Peyer's patch (tissue), 4 donors: ENCODE measurements around the gene MYOCD. TPM values are rescaled to one million over a fixed set of nuclear protein-coding genes. Genes with fewer than 3 reads are reported as not detected.
"Not testable (repeated sequence)": the region's sequence is repeated elsewhere in the genome, so short reads cannot be mapped to it uniquely, and the experiment has no call there.

Source experiments
- DNase-seq, 3 donors: peaks; one replicate each; pipeline ENCODE4 v3.0.0-alpha.2; 2017 to 2019
- H3K27ac ChIP-seq, 4 donors: fragments of 200-600 bp; sonication (generic); one replicate each; pipeline ENCODE4 v1.5.1; 2016 to 2019
- H3K27me3 ChIP-seq, 2 donors: fragments of 200-600 bp; sonication (generic); one replicate each; pipeline ENCODE4 v1.5.1; 2019
- H3K36me3 ChIP-seq, 3 donors: fragments of 200-600 bp; sonication (generic); one replicate each; pipeline ENCODE4 v1.5.1; 2016 to 2019
- H3K4me1 ChIP-seq, 4 donors: fragments of 200-600 bp; sonication (generic); one replicate each; pipeline ENCODE4 v1.5.1; 2016 to 2019
- H3K4me3 ChIP-seq, 4 donors: fragments of 200-600 bp; sonication (generic); 1 replicate in 3 of 4; 2 replicates in 1 of 4; pipeline ENCODE4 v1.5.1; 2016 to 2019; ENCODE audit warnings: mild to moderate bottlenecking in 1 of 4
- H3K9me3 ChIP-seq, 4 donors: fragments of 200-600 bp; sonication (generic); one replicate each; pipeline ENCODE4 v1.5.1; 2016 to 2019; ENCODE audit warnings: mild to moderate bottlenecking in 1 of 4
- CTCF ChIP-seq, 6 experiments: fragments of 450-650 bp in 4 of 6; fragments of 200-600 bp in 2 of 6; sonication (generic) in 1 of 6; IDR thresholded peaks; one replicate each; pipeline ENCODE4 v1.5.1; 2017 to 2019; ENCODE audit warnings: antibody characterized with exemption in 6 of 6, mild to moderate bottlenecking in 3 of 6, moderate library complexity in 1 of 6
- POLR2A ChIP-seq, 2 donors: fragments of 450-650 bp; IDR thresholded peaks; one replicate each; pipeline ENCODE4 v1.5.1; 2017; ENCODE audit warnings: antibody characterized with exemption in 2 of 2, mild to moderate bottlenecking in 2 of 2, moderate library complexity in 2 of 2
- total RNA-seq, 4 donors: library from RNA; depleted of rRNA; stranded (reverse); fragments of >200 nt; gene quantifications; one replicate each; pipeline ENCODE4 v1.1.0, GENCODE V29; 2016

MYOCD gene
- total RNA-seq, 4 donors from 2014 or later, result 1.2 to 5.2 (median 3.4) TPM

- Histone ChIP-seq H3K4me3 (no peak overlapping the region), H3K27me3 (no peaks in the 10 kb centered on the region), H3K9me3 (no peaks in the 10 kb centered on the region), H3K27ac (no peak overlapping the region), H3K4me1 (no peaks in the 10 kb centered on the region), H3K36me3 (no peaks in the 10 kb centered on the region)
- TF ChIP-seq CTCF (IDR thresholded peaks at IDR 0.05), result no peak
- TF ChIP-seq POLR2A (IDR thresholded peaks at IDR 0.05), result no peak
- DNase-seq, result no peak
Observed at GRCh38 chr17:12627781-12628451, 37.8 kb upstream of the MYOCD start.

GRCh38 chr17:12631076-12631475 is 34.6 kb upstream of the MYOCD start:
- no peaks in the 10 kb centered on the region for H3K36me3 ChIP-seq
- no peak for TF ChIP-seq CTCF (IDR thresholded peaks at IDR 0.05)
- TF ChIP-seq POLR2A (IDR thresholded peaks at IDR 0.05), result no peak
- no peaks in the 10 kb centered on the region for H3K9me3 ChIP-seq
- H3K4me3 ChIP-seq, result no peak overlapping the region
- no peak for DNase-seq
- H3K4me1 ChIP-seq, result no peaks in the 10 kb centered on the region
- no peak overlapping the region for H3K27ac ChIP-seq
- no peaks in the 10 kb centered on the region for H3K27me3 ChIP-seq

GRCh38 chr17:12632785-12633184 is 32.9 kb upstream of the MYOCD start:
- DNase-seq, result no peak
- no peaks in the 10 kb centered on the region for H3K27me3 ChIP-seq
- no peaks in the 10 kb centered on the region for H3K4me1 ChIP-seq
- TF ChIP-seq CTCF (IDR thresholded peaks at IDR 0.05) (no peak), POLR2A (IDR thresholded peaks at IDR 0.05) (no peak)
- H3K36me3 ChIP-seq, result no peaks in the 10 kb centered on the region
- H3K4me3 ChIP-seq, result no peak overlapping the region
- H3K27ac ChIP-seq, result no peak overlapping the region
- H3K9me3 ChIP-seq, result no peaks in the 10 kb centered on the region

GRCh38 chr17:12634789-12635414 is 30.8 kb upstream of the MYOCD start:
- Histone ChIP-seq H3K36me3 (no peaks in the 10 kb centered on the region), H3K9me3 (no peaks in the 10 kb centered on the region), H3K27me3 (no peaks in the 10 kb centered on the region), H3K4me1 (no peaks in the 10 kb centered on the region), H3K27ac (no peak overlapping the region), H3K4me3 (no peak overlapping the region)
- DNase-seq, result no peak
- TF ChIP-seq CTCF (IDR thresholded peaks at IDR 0.05) (no peak), POLR2A (IDR thresholded peaks at IDR 0.05) (no peak)

GRCh38 chr17:12635996-12636395 is 29.7 kb upstream of the MYOCD start:
- H3K36me3 ChIP-seq, H3K4me3 ChIP-seq, DNase-seq, H3K4me1 ChIP-seq, H3K27me3 ChIP-seq, H3K9me3 ChIP-seq, H3K27ac ChIP-seq: not testable (repeated sequence)

GRCh38 chr17:12637015-12637414 is 28.7 kb upstream of the MYOCD start:
- Histone ChIP-seq H3K27ac (no peak overlapping the region), H3K4me3 (no peak overlapping the region), H3K36me3 (no peaks in the 10 kb centered on the region), H3K4me1 (no peaks in the 10 kb centered on the region), H3K27me3 (no peaks in the 10 kb centered on the region), H3K9me3 (no peaks in the 10 kb centered on the region)
- TF ChIP-seq CTCF (IDR thresholded peaks at IDR 0.05) (no peak), POLR2A (IDR thresholded peaks at IDR 0.05) (no peak)
- no peak for DNase-seq
